Stimulated activated CD4-positive, alpha-beta T cell treated with anti-CD3 and anti-CD28 coated beads, Interleukin-2, amount 100 ng/mL, for 4 hours (primary cell): Measurements from ENCODE around the gene NKAIN2.

Experiments used
- DNase-seq: peaks from one replicate; pipeline ENCODE4 v3.0.0-alpha.2; 2020; ENCODE audit warnings: low read depth

The NKAIN2 gene

GRCh38 chr6:124577734-124578281 is 774.1 kb downstream of the NKAIN2 start:
- DNase-seq = no peak

GRCh38 chr6:124590001-124590400 is 786.3 kb downstream of the NKAIN2 start:
- no peak for DNase-seq

- no peak for DNase-seq
These were observed 796.0 kb downstream of the NKAIN2 start for GRCh38 chr6:124599656-124600055.

- DNase-seq = no peak
These were observed 801.1 kb downstream of the NKAIN2 start for GRCh38 chr6:124604719-124605118.

GRCh38 chr6:124607119-124607627 is 803.5 kb downstream of the NKAIN2 start:
- DNase-seq = no peak

GRCh38 chr6:124613031-124613430 is 809.4 kb downstream of the NKAIN2 start:
- DNase-seq = no peak

GRCh38 chr6:124622351-124622750 is 818.7 kb downstream of the NKAIN2 start:
- DNase-seq = no peak

- no peak for DNase-seq
These were observed 830.0 kb downstream of the NKAIN2 start for GRCh38 chr6:124633655-124634054.

- DNase-seq = no peak
These were observed 836.8 kb downstream of the NKAIN2 start for GRCh38 chr6:124640432-124640831.

GRCh38 chr6:124655866-124656265 is 852.2 kb downstream of the NKAIN2 start:
- no peak for DNase-seq

GRCh38 chr6:124658053-124658452 is 854.4 kb downstream of the NKAIN2 start:
- no peak for DNase-seq

- no peak for DNase-seq
These were observed 855.8 kb downstream of the NKAIN2 start for GRCh38 chr6:124659427-124659826.

GRCh38 chr6:124660185-124660584 is 856.5 kb downstream of the NKAIN2 start:
- no peak for DNase-seq

- DNase-seq = no peak
These were observed 857.5 kb downstream of the NKAIN2 start for GRCh38 chr6:124661097-124661661.

- DNase-seq = no peak
These were observed 864.4 kb downstream of the NKAIN2 start for GRCh38 chr6:124668028-124668427.

- DNase-seq = no peak
These were observed 866.2 kb downstream of the NKAIN2 start for GRCh38 chr6:124669713-124670480.

GRCh38 chr6:124670801-124671200 is 867.1 kb downstream of the NKAIN2 start:
- no peak for DNase-seq

- DNase-seq = no peak
These were observed 867.7 kb downstream of the NKAIN2 start for GRCh38 chr6:124671324-124671723.

GRCh38 chr6:124674042-124674441 is 870.4 kb downstream of the NKAIN2 start:
- no peak for DNase-seq

- no peak for DNase-seq
These were observed 872.4 kb downstream of the NKAIN2 start for GRCh38 chr6:124676033-124676432.

GRCh38 chr6:124677874-124678273 is 874.2 kb downstream of the NKAIN2 start:
- no peak for DNase-seq

GRCh38 chr6:124679387-124679786 is 875.7 kb downstream of the NKAIN2 start:
- DNase-seq = no peak

GRCh38 chr6:124682751-124683150 is 879.1 kb downstream of the NKAIN2 start:
- DNase-seq = no peak
